Loucy (cell line): ENCODE data around the gene ADAMTS2.

ENCODE experiments used
- CTCF ChIP-seq: fragments of 200-600 bp; sonication (generic); conservative IDR thresholded peaks from 2 replicates; pipeline ENCODE4 v1.5.1; 2014; ENCODE audit warnings: mild to moderate bottlenecking, antibody characterized with exemption, low read length
- EZH2phosphoT487 ChIP-seq: fragments of 200-600 bp; IDR thresholded peaks from 2 replicates; pipeline ENCODE4 v1.6.1; 2018; ENCODE audit warnings: antibody characterized with exemption, mild to moderate bottlenecking, moderate library complexity, borderline replicate concordance

DNA sequence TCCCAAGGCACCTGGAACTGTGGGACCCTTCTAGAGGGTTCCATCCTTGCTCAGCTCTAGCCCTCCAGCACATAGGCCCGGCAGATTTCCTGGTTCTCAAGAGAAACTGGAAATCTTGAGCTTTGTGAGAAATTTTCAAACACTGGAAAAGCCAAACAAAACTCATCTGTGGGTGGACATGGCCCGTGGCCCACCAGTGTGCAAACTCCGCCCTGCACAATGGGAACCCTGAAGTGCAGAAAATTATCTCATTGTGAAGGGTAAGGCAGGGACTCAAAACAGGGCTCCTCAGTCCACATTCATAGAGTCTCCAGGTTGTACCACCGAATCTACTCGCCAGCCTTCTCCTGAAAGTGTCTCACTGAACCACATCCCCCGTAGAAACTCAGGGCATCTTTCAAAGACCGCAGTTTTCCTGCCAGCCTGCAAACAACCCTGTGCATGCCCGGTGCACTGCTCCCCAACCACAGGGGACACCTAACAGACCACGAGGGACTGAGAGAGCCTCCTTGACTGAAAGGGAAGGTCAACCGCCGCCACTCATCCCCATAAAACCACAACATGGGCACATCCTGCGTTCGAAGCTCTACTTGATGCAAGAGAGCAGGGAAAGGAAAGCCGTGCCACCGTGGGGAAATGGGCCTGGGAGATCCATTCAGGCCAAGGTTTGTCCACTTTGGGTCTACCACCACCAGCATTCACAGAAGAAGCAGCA is 18.1 kb downstream of the ADAMTS2 start:
- no peak for TF ChIP-seq CTCF
- TF ChIP-seq EZH2phosphoT487, result no peak
